ENCODE results near the gene PDS5B. TPM values are rescaled to one million over a fixed set of nuclear protein-coding genes. Genes with fewer than 3 reads are reported as not detected.

The PDS5B gene
- total and polyA plus RNA-seq, 8 donors, result 32.5 to 75.8 (median 69.5) TPM

- ATAC-seq (peak; percentile 100), DNase-seq (peak; percentile 93 to 98 (median 96))
- Histone ChIP-seq H3K36me3 (peaks cover 0 to 15% of the 10 kb centered on the region in 2 donors), H3K4me1 (peaks cover 10 to 48% of the 10 kb centered on the region in 2 donors), H3K9me3 (no peaks in the 10 kb centered on the region), H3K4me3 (peak within 1 kb of the TSS; percentile 66 to 82), H3K27me3 (no peaks in the 10 kb centered on the region), H3K27ac (peak within 1 kb of the TSS; percentile 96)
- intact Hi-C loops (cut with DNase I), result no loop called here
- TF ChIP-seq, protein P1, sequence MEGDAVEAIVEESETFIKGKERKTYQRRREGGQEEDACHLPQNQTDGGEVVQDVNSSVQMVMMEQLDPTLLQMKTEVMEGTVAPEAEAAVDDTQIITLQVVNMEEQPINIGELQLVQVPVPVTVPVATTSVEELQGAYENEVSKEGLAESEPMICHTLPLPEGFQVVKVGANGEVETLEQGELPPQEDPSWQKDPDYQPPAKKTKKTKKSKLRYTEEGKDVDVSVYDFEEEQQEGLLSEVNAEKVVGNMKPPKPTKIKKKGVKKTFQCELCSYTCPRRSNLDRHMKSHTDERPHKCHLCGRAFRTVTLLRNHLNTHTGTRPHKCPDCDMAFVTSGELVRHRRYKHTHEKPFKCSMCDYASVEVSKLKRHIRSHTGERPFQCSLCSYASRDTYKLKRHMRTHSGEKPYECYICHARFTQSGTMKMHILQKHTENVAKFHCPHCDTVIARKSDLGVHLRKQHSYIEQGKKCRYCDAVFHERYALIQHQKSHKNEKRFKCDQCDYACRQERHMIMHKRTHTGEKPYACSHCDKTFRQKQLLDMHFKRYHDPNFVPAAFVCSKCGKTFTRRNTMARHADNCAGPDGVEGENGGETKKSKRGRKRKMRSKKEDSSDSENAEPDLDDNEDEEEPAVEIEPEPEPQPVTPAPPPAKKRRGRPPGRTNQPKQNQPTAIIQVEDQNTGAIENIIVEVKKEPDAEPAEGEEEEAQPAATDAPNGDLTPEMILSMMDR (IDR thresholded peaks at IDR 0.05), result no peak
Observed at GRCh38 chr13:32538621-32539246, 47.5 kb upstream of the PDS5B start, which contains the start of gene N4BP2L2. Gene N4BP2L2, minus strand, starts transcription at chr13:32538795. Its CDS starts 1,768 bp downstream, at chr13:32537027.

DNA sequence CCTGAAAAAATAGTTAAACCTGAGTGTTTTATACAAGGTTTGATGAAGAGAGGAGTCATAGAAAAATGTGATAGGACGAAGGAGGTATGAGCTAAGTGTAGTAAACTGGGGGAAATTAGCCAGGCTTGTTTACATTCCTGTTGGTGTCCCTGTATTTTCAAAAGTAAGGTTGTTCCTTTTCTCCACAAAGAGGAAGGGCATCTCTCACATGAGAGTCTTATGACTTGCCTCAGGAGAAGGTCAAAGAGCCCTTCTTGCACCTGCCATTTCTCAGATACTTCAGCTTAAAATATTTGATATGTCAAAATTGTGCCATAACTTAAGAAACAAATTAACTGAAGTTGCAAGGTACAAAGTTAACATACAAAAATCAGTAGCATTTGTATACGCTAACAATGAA, 44.0 kb upstream of the PDS5B start:
- H3K27me3 ChIP-seq, result no peaks in the 10 kb centered on the region
- no peak overlapping the region for H3K27ac ChIP-seq
- DNase-seq (no peak), ATAC-seq (no peak)
- H3K4me3 ChIP-seq, result no peak overlapping the region
- H3K9me3 ChIP-seq, result no peaks in the 10 kb centered on the region
- intact Hi-C loops (cut with DNase I), result no loop called here
- peaks cover 0 to 13% of the 10 kb centered on the region in 2 donors for H3K4me1 ChIP-seq
- TF ChIP-seq, protein P1 (IDR thresholded peaks at IDR 0.05), result no peak
- no peaks in the 10 kb centered on the region for H3K36me3 ChIP-seq

DNA sequence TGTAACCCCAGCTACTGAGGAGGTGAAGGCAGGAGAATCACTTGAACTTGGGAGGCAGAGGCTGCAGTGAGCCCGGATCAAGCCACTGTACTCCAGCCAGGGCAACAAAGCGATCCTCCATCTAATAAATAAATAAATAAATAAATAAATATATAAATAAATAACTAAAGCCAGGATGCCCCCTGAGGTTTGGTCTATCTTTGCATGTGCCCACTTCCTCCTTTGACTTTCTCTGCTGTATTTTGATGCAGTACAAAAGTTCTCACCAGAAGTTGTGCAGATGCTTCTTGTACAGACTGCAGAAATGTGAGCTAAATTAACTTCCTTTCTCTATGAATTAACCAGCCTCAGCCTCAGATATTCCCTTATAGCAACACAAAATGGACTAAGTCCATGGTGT, 41.2 kb upstream of the PDS5B start:
- H3K36me3 ChIP-seq, result no peaks in the 10 kb centered on the region
- DNase-seq, result no peak
- no peaks in the 10 kb centered on the region for H3K9me3 ChIP-seq
- no peak for ATAC-seq
- intact Hi-C loops (cut with DNase I), result no loop called here
- no peak overlapping the region for H3K4me3 ChIP-seq
- H3K27ac ChIP-seq, result no peak overlapping the region
- TF ChIP-seq, protein P1 (IDR thresholded peaks at IDR 0.05), result no peak
- no peaks in the 10 kb centered on the region for H3K27me3 ChIP-seq
- H3K4me1 ChIP-seq, result peaks cover 0 to 4% of the 10 kb centered on the region in 2 donors

DNA sequence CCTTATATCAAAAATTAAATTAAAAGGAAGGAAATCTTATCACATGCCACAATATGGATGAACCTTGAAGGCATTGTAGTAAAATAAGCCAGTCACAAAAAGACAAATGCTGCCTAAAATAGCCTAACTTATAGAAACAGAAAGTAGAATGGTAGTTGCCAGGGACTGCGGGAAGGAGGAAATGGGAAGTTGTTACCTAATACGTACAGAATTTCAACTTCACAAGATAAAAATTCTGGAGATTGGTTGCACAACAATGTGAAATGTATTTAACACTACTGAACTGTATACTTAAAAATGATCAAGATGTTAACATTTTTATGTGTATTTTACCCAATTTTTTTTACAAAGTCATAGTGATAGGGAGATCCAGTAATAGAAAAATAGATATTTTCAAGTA, 37.4 kb upstream of the PDS5B start:
- intact Hi-C loops (cut with DNase I), result no loop called here
- ATAC-seq, result peak; percentile 45
- Histone ChIP-seq H3K9me3 (no peaks in the 10 kb centered on the region), H3K4me3 (no peak overlapping the region), H3K4me1 (peaks cover 0 to 4% of the 10 kb centered on the region in 2 donors), H3K27ac (peak overlapping the region in 1 of 2 donors; percentile 14), H3K36me3 (no peaks in the 10 kb centered on the region), H3K27me3 (no peaks in the 10 kb centered on the region)
- TF ChIP-seq, protein P1 (IDR thresholded peaks at IDR 0.05), result no peak
- DNase-seq, result no peak

GRCh38 chr13:32549788-32550187, 36.5 kb upstream of the PDS5B start:
- peaks cover 0 to 4% of the 10 kb centered on the region in 2 donors for H3K4me1 ChIP-seq
- H3K27ac ChIP-seq, result no peak overlapping the region
- TF ChIP-seq, protein P1 (IDR thresholded peaks at IDR 0.05), result no peak
- intact Hi-C loops (cut with DNase I), result no loop called here
- H3K36me3 ChIP-seq, result no peaks in the 10 kb centered on the region
- ATAC-seq (no peak), DNase-seq (no peak)
- H3K27me3 ChIP-seq, result no peaks in the 10 kb centered on the region
- H3K9me3 ChIP-seq, result no peaks in the 10 kb centered on the region
- H3K4me3 ChIP-seq, result no peak overlapping the region
